MV-4-11 (cell line): ENCODE measurements around the gene PFDN6.

ENCODE experiments used
- DNase-seq: peaks from one replicate; lab custom pipeline; 2025; lab: John Stamatoyannopoulos, UW

Gene PFDN6

GRCh38 chr6:33317419-33317668 is 27.9 kb downstream of the PFDN6 start:
- no peak for DNase-seq

GRCh38 chr6:33317669-33318425 is 28.4 kb downstream of the PFDN6 start, which contains the start of gene ZBTB22:
TSS of gene ZBTB22 (minus strand) at chr6:33317744. CDS start at chr6:33316916, 828 bp downstream.
- DNase-seq, result peak; percentile 99

- DNase-seq, result no peak
Measured at GRCh38 chr6:33318426-33319073, 29.1 kb downstream of the PFDN6 start.

- DNase-seq, result no peak
Measured at GRCh38 chr6:33319939-33320314, 30.5 kb downstream of the PFDN6 start.

- no peak for DNase-seq
Measured at GRCh38 chr6:33320315-33321181, 31.1 kb downstream of the PFDN6 start.

- DNase-seq, result no peak
Measured at GRCh38 chr6:33321227-33321626, 31.8 kb downstream of the PFDN6 start.

GRCh38 chr6:33323623-33323948 is 34.2 kb downstream of the PFDN6 start:
- no peak for DNase-seq

GRCh38 chr6:33324125-33324524 is 34.7 kb downstream of the PFDN6 start:
- DNase-seq, result peak; percentile 52

GRCh38 chr6:33329058-33329457 is 39.7 kb downstream of the PFDN6 start:
- DNase-seq, result no peak

GRCh38 chr6:33330736-33331135 is 41.3 kb downstream of the PFDN6 start:
- no peak for DNase-seq

- DNase-seq, result no peak
Measured at GRCh38 chr6:33333666-33334065, 44.3 kb downstream of the PFDN6 start.

GRCh38 chr6:33335916-33336315 is 46.5 kb downstream of the PFDN6 start:
- peak; percentile 39 for DNase-seq

GRCh38 chr6:33336495-33336894 is 47.1 kb downstream of the PFDN6 start:
- no peak for DNase-seq

GRCh38 chr6:33339193-33339592 is 49.8 kb downstream of the PFDN6 start:
- no peak for DNase-seq
